Breast epithelium (tissue), 4 donors: Measurements from ENCODE around the gene MAPRE3. TPM values are rescaled to one million over a fixed set of nuclear protein-coding genes. Genes with fewer than 3 reads are reported as not detected.

Source experiments
- DNase-seq, 2 donors: peaks; one replicate each; pipeline ENCODE4 v3.0.0-alpha.2; 2019; ENCODE audit warnings: low spot score in 2 of 2
- H3K27ac ChIP-seq, 2 donors: fragments of 200-600 bp; sonication (generic) in 1 of 2; one replicate each; pipeline ENCODE4 v1.5.1; 2016 to 2019; ENCODE audit warnings: mild to moderate bottlenecking in 1 of 2
- H3K27me3 ChIP-seq, 2 donors: fragments of 200-600 bp; sonication (generic) in 1 of 2; one replicate each; pipeline versions ENCODE4 v1.5.1 to v1.6.0; 2017 to 2019; ENCODE audit warnings: control low read depth in 1 of 2, mild to moderate bottlenecking in 1 of 2
- H3K36me3 ChIP-seq: fragments of 200-600 bp; one replicate; pipeline ENCODE4 v1.5.1; 2019
- H3K4me1 ChIP-seq, 2 donors: fragments of 200-600 bp; sonication (generic); one replicate each; pipeline ENCODE4 v1.5.1; 2016 to 2019; ENCODE audit warnings: control low read depth in 1 of 2
- H3K4me3 ChIP-seq, 3 donors: fragments of 200-600 bp; sonication (generic); 1 replicate in 2 of 3; 2 replicates in 1 of 3; pipeline ENCODE4 v1.5.1; 2016 to 2019; ENCODE audit warnings: mild to moderate bottlenecking in 3 of 3, moderate library complexity in 2 of 3
- H3K9me3 ChIP-seq, 2 donors: fragments of 200-600 bp; sonication (generic) in 1 of 2; one replicate each; pipeline ENCODE4 v1.5.1; 2016 to 2019; ENCODE audit warnings: control low read depth in 1 of 2
- CTCF ChIP-seq, 3 donors: fragments of 450-650 bp; IDR thresholded peaks; one replicate each; pipeline ENCODE4 v1.5.1; 2016 to 2017; ENCODE audit warnings: antibody characterized with exemption in 3 of 3, mild to moderate bottlenecking in 3 of 3, moderate library complexity in 3 of 3
- POLR2A ChIP-seq: fragments of 450-650 bp; IDR thresholded peaks from one replicate; pipeline ENCODE4 v1.6.1; 2016; ENCODE audit warnings: antibody characterized with exemption, mild to moderate bottlenecking, moderate library complexity
- POLR2AphosphoS5 ChIP-seq, 3 donors: sonication (generic); formaldehyde crosslinking; IDR thresholded peaks; one replicate each; pipeline ENCODE4 v1.6.1; 2017; ENCODE audit warnings: antibody characterized with exemption in 3 of 3
- intact Hi-C: fragments of 100-400 bp; cut with DNase I; formaldehyde crosslinking; loops from one replicate; pipeline ENCODE4 v1.15.1; 2023; ENCODE audit warnings: low total_unique reads
- total RNA-seq, 3 donors: library from RNA; depleted of rRNA; stranded (reverse); fragments of >200 nt; gene quantifications; one replicate each; pipeline ENCODE4 v1.1.0, GENCODE V29; 2016

The MAPRE3 gene
- total RNA-seq, 3 donors from 2014 or later: 10.6 to 21.3 (median 19.9) TPM

GRCh38 chr2:27054721-27055120 lies 84.3 kb downstream of the MAPRE3 start:
- H3K4me1 ChIP-seq: no peaks in the 10 kb centered on the region
- intact Hi-C loops: loop anchor here (5.0 kb wide), 1 partner anchor 703 kb away; no protein-coding TSS in a partner anchor
- DNase-seq: no peak
- H3K27ac ChIP-seq: no peak overlapping the region
- no peaks in the 10 kb centered on the region for H3K9me3 ChIP-seq
- no peak overlapping the region for H3K4me3 ChIP-seq
- no peak for TF ChIP-seq POLR2AphosphoS5 (IDR thresholded peaks at IDR 0.05)
- TF ChIP-seq POLR2A: no peak
- TF ChIP-seq CTCF (IDR thresholded peaks at IDR 0.05): no peak
- H3K36me3 ChIP-seq: no peaks in the 10 kb centered on the region
- H3K27me3 ChIP-seq: no peaks in the 10 kb centered on the region

- Histone ChIP-seq H3K4me3 (no peak overlapping the region), H3K27ac (no peak overlapping the region), H3K4me1 (no peaks in the 10 kb centered on the region), H3K9me3 (no peaks in the 10 kb centered on the region), H3K36me3 (no peaks in the 10 kb centered on the region), H3K27me3 (no peaks in the 10 kb centered on the region)
- intact Hi-C loops: no loop called here
- TF ChIP-seq CTCF (IDR thresholded peaks at IDR 0.05): no peak
- TF ChIP-seq POLR2AphosphoS5 (IDR thresholded peaks at IDR 0.05): no peak
- no peak for TF ChIP-seq POLR2A
- DNase-seq: no peak
Observed at GRCh38 chr2:27057184-27057583, 86.7 kb downstream of the MAPRE3 start.

GRCh38 chr2:27058210-27058609 lies 87.8 kb downstream of the MAPRE3 start:
- H3K27me3 ChIP-seq: no peaks in the 10 kb centered on the region
- intact Hi-C loops: no loop called here
- no peak overlapping the region for H3K27ac ChIP-seq
- H3K36me3 ChIP-seq: no peaks in the 10 kb centered on the region
- no peak for TF ChIP-seq POLR2AphosphoS5 (IDR thresholded peaks at IDR 0.05)
- TF ChIP-seq POLR2A: no peak
- TF ChIP-seq CTCF (IDR thresholded peaks at IDR 0.05): no peak
- no peaks in the 10 kb centered on the region for H3K4me1 ChIP-seq
- DNase-seq: no peak
- no peaks in the 10 kb centered on the region for H3K9me3 ChIP-seq
- no peak overlapping the region for H3K4me3 ChIP-seq

GRCh38 chr2:27059141-27059820 lies 88.8 kb downstream of the MAPRE3 start:
- H3K27me3 ChIP-seq: no peaks in the 10 kb centered on the region
- TF ChIP-seq POLR2AphosphoS5 (IDR thresholded peaks at IDR 0.05) (no peak), CTCF (IDR thresholded peaks at IDR 0.05) (no peak), POLR2A (no peak)
- intact Hi-C loops: no loop called here
- no peaks in the 10 kb centered on the region for H3K9me3 ChIP-seq
- H3K36me3 ChIP-seq: no peaks in the 10 kb centered on the region
- no peak overlapping the region for H3K27ac ChIP-seq
- DNase-seq: no peak
- no peak overlapping the region for H3K4me3 ChIP-seq
- no peaks in the 10 kb centered on the region for H3K4me1 ChIP-seq

- Histone ChIP-seq H3K9me3 (no peaks in the 10 kb centered on the region), H3K4me3 (no peak overlapping the region), H3K36me3 (no peaks in the 10 kb centered on the region), H3K27ac (no peak overlapping the region), H3K27me3 (no peaks in the 10 kb centered on the region), H3K4me1 (no peaks in the 10 kb centered on the region)
- DNase-seq: no peak
- TF ChIP-seq POLR2AphosphoS5 (IDR thresholded peaks at IDR 0.05) (no peak), CTCF (IDR thresholded peaks at IDR 0.05) (no peak), POLR2A (no peak)
- intact Hi-C loops: no loop called here
Observed at GRCh38 chr2:27060323-27060722, 89.9 kb downstream of the MAPRE3 start.
